NCI-H748 (cell line): Measurements from ENCODE around the gene FRAS1.
"Not testable (repeated sequence)": the region's sequence is repeated elsewhere in the genome, so short reads cannot be mapped to it uniquely, and the experiment has no call there.

Experiments used
- DNase-seq: peaks from one replicate; lab custom pipeline; 2025; ENCODE audit not compliant: unreplicated experiment; lab: John Stamatoyannopoulos, UW

Gene FRAS1

DNA sequence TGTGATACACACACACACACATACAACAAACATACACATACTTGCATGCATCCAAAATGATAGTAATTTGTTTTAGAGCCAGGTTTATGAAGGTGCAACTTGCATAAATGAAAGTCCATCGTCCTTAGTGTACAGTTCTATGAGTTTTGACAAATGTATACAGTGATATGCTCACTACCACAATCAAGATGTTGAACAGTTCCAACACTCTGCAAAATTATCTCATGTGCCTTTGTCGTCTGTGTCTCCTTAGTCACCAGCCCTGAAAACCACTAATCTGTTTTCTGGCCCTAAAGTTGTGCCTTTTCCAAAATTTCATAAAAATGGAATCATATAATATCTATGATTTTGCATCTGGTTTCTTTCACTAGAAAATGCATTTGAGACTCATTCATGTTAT is 426.7 kb downstream of the FRAS1 start:
- DNase-seq: no peak

DNA sequence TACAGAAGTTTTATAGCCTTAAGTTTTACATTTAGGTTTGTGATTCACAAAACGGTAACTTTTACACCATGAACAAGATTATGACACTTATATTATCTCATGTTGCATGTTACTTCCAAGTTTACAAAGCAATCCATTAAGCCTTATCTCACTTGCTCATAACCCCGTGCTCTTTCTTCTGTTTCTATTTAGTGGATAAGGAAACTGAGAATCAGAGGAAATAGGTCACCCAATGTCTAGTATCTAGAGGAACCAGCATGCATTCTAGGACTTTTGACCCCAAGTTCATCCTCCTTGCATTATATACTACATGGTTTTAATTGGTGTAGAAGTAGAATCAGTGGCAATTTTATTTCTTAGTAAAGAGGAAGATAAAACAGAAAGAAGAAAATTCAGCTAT is 427.5 kb downstream of the FRAS1 start:
- DNase-seq: no peak

DNA sequence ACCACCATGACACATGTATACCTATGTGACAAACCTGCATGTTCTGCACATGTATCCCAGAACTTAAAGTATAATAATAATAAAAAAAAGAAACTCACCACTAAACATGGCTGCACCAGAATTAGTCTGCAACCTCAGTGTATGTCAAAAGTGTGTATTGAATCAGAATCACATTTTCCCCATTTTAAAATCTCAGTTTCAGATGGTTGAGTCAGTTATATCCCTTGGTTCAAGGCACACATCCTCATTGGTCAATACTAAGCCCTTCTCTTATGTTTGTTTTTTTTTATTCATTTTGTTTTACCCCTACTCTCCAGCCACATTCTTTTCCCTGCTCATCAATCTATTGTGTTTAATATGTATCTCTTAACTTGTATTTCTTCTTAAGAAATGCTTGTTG is 436.6 kb downstream of the FRAS1 start:
- no peak for DNase-seq

DNA sequence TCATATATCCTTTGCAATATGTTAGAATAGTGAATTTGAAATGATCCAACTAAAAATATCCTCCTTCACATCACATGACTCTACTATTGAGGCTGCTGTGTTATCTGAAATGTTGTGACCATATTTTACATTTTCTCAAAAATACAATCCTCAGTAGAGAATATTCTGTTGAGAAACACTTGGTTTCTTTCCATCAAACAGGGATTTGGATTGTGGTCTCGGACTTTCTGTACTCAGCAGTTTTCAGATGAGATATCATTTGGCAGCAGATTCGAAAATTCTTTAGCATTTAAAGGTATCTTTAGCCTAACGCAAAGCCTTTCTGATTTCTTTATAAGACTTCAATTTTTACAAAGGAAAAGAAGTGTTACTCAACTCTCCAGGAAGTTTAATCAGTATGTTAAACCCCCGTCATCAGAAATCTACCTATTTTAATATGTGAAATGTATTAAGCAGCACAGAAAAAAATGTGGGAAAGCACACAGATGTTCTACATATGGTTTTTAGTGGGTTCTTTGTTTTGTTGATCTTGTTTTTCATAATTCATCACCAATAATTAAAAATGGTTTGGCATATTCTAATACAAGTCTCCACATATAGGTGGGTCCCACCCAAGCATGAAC is 439.0 kb downstream of the FRAS1 start:
- DNase-seq: no peak

DNA sequence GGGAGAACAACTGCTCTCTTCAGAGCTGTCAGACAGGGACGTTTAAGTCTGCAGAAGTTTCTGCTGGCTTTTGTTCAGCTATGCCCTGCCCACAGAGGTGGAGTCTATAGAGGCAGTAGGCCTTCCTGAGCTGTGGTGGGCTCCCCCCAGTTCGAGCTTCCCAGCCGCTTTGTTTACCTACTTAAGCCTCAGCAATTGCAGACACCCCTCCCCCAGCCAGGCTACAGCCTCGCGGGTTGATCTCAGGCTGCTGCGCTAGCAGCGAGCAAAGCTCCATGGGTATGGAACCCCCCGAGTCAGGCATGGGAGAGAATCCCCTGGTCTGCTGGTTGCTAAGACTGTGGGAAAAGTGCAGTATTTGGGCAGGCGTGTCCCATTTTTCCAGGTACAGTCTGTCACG is 449.1 kb downstream of the FRAS1 start:
- DNase-seq: not testable (repeated sequence)

DNA sequence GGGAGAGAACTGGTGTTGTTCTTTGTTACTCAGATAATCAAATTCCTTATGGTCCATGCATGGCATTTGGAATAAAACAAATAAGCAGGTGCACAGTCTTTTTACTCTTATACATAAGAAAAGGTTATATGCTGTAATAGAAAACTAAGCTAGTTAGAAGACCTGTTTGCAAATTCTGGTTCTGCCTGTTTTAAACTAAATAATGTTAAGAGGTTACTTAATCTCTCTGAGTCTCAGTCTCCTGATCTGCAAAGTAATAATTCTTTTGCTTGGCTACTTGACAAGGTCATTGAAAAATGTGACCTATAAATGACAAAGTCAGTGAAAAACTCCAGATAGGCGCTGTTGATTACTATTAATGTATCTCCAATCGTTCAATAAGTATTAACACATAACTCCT is 451.9 kb downstream of the FRAS1 start:
- DNase-seq: no peak

DNA sequence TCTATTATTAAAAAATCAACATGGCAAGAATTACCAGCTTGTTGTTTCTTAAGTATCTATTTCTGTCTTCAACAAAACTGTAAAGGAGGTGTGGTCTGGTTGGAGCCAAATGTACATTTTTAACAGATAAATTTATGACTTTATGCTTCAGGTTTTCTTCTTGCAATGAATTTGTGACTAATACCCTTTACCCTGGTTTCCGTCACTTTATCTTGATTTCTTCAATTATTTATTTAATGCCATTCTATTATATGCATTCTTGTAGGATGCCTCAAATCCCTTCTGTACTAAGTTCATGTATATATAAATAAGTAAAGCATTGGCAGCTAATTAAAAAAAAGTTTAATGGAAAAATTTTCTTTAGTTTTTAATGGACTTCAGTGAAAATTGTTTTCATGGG is 453.0 kb downstream of the FRAS1 start:
- DNase-seq: no peak

DNA sequence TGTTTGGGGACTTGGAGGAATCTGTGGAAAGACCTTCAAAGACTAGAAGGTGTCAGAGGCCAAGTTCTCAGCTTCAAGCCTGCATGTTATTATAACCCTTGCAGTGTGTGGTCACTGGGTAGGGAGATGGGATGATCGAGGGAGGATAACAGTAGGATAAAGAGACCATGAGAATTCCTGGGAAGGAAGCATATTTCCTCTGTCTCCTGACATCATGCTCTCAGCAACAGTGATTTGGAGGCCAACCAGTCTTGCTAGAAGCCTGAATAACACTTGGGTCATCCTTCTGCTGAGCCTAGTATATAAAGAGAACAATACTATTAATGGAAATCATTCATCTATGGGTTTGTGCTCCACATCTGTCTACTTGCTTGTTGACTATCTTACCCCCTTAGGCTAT is 453.6 kb downstream of the FRAS1 start:
- DNase-seq: no peak

DNA sequence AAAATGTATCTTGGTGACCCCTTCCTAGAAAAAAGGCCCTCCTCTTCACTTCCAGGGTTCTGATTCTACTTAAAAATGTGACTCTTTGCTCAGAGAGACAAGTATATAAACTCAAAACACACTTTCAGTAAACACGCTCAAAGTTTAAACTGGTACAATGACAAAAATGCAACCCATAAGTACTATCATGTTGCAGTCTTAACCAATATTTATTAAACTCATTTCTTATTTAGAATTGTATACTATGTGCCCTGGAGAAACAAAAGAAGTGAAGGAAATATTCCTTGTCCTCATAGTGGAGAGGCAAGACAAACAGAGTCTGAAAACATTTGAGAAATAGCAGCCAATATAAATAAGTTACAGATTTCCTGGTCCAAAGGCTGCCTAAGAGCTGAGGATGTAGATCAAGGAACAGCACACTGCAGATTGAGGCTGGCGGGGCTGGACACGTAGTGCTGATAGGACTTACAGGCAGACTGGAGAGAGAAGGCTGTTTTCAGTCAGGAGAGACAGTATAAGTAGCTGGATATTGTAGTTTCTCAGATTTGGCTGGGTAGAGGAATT is 455.3 kb downstream of the FRAS1 start:
- no peak for DNase-seq

DNA sequence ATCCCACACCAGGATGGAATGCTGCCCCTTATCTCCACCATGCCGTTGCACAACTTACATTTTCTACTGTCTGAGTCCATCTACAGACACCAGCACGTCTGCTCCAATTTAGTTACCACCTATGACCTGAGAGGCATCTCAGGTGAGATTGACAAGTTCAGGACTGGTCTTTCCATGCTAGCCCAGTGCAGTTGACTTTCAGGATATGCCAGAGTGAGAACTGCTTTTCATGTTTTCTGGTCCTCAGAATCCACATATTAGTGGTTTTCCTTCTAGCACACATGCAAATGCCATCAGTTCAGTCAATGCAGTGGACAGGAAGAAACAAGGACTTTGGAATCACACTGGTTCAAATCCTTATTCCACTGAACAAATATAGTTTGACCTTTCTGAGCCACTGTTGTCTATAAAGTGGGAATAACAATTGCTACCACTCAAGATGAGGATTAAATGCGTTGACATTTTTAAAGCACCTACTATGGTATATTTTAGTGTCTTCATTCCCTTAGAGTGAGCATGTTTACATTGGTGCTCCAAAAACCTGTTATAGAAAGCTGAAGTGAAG is 456.4 kb downstream of the FRAS1 start:
- no peak for DNase-seq

DNA sequence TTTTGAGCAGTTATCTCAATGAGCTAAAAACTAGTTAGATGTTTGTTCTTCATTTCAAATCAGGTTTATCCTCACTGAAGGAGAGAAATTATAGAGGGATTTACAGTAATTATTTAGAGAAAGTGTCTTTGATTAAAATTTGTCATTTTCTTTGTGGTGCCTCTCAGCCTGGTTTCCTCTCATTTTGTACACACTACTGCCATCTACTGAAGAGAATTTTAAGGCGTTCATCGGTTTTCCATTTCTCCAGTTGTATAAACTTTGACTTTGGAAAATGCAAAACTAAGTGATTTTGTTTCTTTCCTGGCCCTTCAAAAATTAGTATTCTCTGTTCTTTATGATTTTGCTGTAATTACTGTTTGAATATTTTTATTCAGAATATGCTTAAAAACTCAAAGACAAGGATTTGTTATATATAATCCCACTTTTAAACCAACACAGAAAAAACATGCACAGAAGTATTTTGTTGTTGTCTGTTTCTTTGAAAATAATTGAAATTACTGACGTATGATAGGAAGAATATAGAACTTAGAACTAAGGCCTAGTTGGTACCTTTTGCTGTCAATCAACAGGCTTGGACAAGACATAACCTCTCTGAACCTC is 460.0 kb downstream of the FRAS1 start:
- DNase-seq: peak; percentile 50

DNA sequence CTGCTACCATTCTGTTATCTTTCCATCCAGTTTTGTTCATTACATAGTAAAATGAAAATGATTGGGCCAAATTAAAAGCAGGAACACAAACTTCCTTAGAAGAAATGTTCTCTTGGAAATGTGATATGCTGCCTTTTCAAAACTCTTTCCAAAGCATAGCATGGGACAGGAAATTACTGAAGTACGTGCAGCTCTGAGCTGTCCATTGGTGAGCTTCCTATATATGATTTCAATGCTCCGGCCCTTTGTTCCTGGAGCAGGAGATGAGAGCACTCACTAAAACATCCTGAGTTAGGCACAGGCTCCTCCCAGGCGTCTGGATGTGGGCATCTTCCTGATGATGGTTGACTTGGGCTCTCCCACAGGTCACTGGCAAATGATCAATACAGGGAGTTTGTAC is 461.4 kb downstream of the FRAS1 start:
- no peak for DNase-seq

DNA sequence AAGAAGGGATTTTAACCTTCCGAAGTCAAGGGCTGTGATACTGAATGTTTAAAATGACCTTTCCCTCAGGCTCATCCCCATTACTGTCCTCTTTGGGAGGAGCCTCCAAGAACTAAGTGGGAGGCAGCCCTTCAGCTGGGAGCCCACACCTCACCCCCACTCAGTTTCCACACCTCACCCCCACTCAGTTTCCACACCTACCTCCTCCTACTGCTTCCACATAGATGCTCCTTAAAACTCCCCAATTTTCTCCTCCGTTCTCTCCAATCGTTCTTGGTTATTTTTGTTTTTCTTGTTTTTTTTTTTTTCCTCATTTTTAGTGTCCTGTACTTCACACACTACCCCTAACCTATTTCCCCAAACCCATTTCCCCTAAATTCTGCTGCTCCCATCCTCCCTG is 462.8 kb downstream of the FRAS1 start:
- no peak for DNase-seq

DNA sequence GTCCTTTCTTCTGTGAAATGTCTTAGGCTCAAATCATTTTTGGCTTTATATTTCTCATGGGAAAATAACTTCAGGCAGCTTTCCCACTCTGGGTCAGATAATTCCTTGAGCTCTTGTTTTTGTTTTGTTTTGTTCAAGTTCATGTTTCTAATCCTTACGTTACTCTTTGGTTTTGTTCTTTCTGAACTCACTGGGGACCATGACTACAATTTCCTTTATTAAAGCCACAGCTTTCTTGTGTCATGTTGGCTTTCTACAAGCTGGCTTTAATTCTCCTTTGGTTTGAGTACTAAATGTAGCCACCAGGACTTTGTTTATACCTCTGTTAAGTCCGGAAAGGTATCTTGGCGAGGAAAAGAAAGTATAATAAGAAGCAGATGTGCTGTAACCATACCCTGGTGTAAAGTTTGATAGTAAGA is 463.7 kb downstream of the FRAS1 start:
- no peak for DNase-seq

DNA sequence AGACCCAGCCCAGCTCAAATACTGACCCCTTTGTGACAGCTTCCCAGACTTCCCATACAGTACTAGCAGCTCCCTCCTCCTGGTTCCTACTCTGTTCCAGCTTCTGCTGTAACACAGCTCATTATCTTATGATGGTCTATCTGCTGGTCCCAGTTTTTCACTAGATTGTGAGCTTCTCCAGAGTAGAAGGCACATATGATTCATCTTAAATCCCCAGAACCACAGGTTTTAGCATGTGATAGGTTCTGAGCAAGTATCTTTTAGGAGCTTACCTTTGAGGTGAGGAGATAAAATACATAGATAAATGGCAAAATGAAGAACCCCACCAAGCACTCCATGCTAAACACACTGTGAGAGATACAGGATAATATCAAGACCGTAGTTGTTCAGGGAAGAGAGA is 466.9 kb downstream of the FRAS1 start:
- no peak for DNase-seq

DNA sequence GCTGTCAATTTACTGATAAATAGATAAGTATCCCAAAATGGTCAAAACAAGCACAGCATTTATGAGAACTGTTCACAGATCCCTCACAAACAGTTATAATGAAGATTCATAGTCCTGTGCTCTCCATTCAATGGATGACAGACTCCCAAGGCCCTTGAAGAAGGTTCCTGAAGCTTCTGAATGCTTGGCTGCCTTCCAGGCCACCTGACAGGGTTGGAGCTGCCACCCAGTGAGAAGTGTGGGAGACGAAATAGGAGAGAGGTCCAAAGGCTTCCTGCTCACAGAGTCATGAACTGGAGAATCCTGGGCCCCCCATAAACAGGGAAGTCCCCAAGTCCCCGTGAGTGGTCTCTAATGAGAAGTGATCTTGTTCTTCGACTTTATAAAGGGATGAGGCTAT is 468.4 kb downstream of the FRAS1 start:
- no peak for DNase-seq

DNA sequence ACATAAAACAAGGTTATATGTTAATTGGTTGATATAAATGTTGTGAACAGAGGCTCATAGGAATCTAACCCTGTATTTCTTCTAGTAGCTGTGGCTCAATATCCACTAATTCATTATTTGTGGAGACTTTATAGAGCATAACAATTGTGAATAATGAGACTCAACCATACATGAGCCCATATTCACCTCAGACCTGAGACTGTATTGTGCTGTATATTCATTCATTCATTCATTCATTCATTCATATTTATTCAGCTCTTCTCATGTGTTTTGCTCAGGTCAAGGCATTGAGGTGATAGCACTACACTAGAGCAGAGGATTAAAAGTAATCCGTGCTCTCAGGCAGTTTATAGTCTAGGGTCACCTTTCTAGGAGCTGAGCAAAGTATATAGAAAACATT is 470.0 kb downstream of the FRAS1 start:
- no peak for DNase-seq

DNA sequence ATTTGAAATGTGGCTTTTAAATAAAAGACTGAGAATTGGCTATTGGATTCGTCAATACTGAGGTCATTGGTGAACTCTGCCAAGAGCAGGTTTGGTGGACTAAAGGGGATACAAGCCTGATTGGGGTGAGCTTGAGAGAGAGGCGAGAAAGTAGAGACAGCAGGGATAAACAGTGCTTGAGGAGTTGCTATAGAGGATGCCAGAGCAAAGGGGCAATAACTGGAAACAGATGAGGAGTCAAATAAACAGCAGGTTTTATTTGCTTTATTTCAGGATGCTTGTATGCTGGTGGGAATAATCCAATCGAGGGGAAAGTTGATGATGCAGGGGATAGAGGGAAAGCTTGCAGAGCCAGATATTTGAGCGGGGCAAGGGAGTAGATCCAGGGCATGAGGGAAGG is 470.4 kb downstream of the FRAS1 start:
- DNase-seq: no peak

DNA sequence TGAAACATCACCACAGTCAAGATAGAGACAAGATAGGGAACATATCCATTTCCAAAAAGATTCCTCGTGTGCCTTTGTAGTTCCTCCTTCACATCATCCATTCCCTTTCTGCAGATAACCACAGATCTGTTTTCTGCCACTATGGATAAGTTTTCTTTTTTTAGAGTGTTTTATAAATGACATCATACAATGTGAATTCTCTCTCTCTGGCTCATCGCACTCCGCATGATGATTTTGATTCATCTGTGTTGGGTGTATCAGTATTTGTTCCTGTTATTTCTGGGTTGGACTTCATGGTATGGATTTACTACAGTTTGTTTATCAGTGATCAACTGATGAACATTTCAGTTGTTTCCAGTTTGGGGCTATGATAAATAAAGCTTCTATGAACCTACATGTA is 471.2 kb downstream of the FRAS1 start:
- no peak for DNase-seq

DNA sequence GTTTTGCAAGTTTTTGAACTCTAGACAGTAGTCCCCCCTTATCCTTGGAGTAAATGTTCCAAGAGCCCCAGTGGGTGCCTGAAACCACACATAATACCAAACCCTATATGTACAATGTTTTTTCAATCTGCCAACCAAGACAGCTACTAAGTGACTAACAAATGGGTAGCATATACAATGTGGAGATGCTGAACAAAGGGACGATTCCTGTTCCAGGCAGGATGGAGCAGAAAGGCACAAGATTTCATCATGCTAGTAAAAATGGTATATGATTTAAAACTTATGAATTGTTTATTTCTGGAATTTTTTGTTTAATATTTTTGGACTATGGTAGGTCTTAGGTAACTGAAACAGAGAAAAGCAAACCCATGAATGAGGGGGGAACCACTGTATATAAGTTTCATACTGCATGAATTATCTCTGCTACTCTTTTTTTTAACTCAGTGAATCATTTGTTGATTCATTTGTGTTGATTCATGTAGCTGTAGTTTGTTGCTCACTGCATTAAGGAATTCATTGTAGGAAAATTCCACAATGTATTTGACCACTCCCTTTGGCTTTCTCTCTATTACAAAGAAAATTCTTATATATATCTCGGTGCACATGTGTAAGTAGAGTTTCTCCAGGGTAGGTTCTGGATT is 472.6 kb downstream of the FRAS1 start:
- no peak for DNase-seq

DNA sequence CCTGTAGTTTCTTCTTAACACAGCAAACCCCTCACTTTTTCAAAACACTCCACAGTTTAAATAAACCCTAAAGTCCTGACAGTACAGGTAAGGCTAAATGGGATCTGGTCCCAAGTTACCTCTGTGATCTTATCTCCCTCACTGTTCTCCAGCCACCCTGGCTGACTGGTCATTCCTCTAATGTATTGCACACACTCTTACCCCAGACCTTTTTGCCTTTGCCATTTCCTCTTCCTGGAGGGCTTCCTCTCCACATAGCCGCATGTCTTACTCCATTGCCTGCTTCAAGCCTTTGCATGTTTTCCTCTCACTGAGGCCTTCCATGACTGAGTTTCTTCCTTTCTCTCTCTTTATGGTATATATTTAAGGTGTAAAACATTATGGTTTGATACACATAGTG is 474.9 kb downstream of the FRAS1 start:
- DNase-seq: no peak

DNA sequence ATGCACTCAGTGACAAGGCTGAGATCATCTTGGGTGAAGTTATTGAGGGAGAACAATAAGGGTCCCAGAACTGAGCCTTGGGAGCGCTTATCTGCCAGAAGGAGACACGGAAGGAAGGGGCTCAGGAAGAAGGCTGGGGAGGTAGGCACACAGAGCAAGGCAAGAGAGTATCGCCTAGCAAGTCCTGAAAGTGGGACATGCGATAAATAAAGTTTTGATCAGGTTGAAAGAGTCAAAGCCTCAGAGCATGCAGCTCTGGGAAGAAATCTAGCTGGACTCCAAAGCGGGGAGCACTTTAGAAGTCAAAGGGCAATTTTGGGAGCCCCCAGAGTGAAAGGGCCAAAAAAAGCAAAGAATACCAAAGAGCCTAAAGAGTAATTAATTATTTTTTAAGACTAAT is 476.7 kb downstream of the FRAS1 start:
- DNase-seq: no peak
